DOHH2 (cell line): Measurements from ENCODE around the gene OR2AK2.

Experiments
- EZH2phosphoT487 ChIP-seq: fragments of 200-600 bp; sonication (generic); IDR thresholded peaks from 2 replicates; pipeline ENCODE4 v1.6.1; 2017; ENCODE audit warnings: borderline replicate concordance, mild to moderate bottlenecking, antibody characterized with exemption, low read length, moderate library complexity, mixed read lengths
- TF ChIP-seq, protein P1 (sequence below): fragments of 200-600 bp; sonication (generic); IDR thresholded peaks from one replicate; pipeline ENCODE4 v1.5.1; 2014; ENCODE audit warnings: antibody characterized with exemption, mild to moderate bottlenecking, low read depth, low read length; ENCODE audit not compliant: poor library complexity, severe bottlenecking

DNA sequence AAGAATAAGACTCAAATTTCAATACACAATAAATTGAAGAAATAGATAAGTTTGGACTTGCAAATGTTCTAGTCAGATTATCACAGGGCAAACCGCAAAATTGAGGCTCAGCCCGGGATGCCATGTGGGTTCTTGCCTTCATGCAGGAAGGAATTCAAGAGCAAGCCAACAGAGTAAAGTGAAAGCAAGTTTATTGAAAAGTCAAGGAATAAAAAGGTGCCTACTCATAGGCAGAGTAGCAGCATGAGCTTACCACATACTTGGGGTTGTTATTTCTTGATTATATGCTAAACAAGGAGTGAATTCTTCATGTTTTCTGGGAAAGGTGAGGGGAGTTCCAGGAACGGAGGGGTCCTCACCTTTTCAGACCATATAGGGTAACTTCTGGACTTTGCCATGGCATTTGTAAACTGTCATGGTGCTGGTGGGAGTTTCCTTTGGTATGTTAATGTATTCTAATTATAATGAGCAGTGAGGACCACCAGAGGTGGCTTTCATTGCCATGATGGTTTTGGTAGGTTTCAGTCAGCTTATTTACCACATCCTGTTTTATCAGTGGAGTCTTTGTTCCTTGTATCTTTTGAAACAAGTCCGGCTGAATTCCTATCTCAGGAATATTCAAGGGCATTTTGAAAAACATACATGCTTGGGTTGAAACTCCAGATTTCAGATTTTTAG lies 2.0 kb upstream of the OR2AK2 start:
- TF ChIP-seq, protein P1, sequence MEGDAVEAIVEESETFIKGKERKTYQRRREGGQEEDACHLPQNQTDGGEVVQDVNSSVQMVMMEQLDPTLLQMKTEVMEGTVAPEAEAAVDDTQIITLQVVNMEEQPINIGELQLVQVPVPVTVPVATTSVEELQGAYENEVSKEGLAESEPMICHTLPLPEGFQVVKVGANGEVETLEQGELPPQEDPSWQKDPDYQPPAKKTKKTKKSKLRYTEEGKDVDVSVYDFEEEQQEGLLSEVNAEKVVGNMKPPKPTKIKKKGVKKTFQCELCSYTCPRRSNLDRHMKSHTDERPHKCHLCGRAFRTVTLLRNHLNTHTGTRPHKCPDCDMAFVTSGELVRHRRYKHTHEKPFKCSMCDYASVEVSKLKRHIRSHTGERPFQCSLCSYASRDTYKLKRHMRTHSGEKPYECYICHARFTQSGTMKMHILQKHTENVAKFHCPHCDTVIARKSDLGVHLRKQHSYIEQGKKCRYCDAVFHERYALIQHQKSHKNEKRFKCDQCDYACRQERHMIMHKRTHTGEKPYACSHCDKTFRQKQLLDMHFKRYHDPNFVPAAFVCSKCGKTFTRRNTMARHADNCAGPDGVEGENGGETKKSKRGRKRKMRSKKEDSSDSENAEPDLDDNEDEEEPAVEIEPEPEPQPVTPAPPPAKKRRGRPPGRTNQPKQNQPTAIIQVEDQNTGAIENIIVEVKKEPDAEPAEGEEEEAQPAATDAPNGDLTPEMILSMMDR = no peak
- TF ChIP-seq EZH2phosphoT487 = no peak
